Mesendoderm (in vitro differentiated cells): ENCODE data around the gene YBX2.
"Not testable (repeated sequence)": the region's sequence is repeated elsewhere in the genome, so short reads cannot be mapped to it uniquely, and the experiment has no call there.

Experiments
- DNase-seq: peaks from one replicate; pipeline ENCODE4 v3.0.0; 2013
- H2AK5ac ChIP-seq: 2 replicates; pipeline ENCODE4 v1.6.1; 2013; ENCODE audit warnings: low read length, inconsistent platforms
- H2BK120ac ChIP-seq: 2 replicates; pipeline ENCODE4 v1.6.1; 2013; ENCODE audit warnings: low read depth, mild to moderate bottlenecking, low read length, moderate library complexity, mixed read lengths
- H2BK15ac ChIP-seq: replicated peaks from 2 replicates; pipeline ENCODE4 v1.6.1; 2013; ENCODE audit warnings: low read depth, mild to moderate bottlenecking, moderate library complexity
- H2BK5ac ChIP-seq: 2 replicates; pipeline ENCODE4 v1.6.1; 2013; ENCODE audit warnings: low read length, inconsistent platforms
- H3K18ac ChIP-seq: 2 replicates; pipeline ENCODE4 v1.6.1; 2013; ENCODE audit warnings: mild to moderate bottlenecking, low read length, mixed read lengths
- H3K23ac ChIP-seq: one replicate; pipeline ENCODE4 v1.6.1; 2013; ENCODE audit warnings: low read length
- H3K27ac ChIP-seq: 2 replicates; pipeline ENCODE4 v1.5.1; 2013; ENCODE audit warnings: low read depth, mild to moderate bottlenecking, inconsistent platforms, low read length, moderate library complexity
- H3K27me3 ChIP-seq: 2 replicates; pipeline ENCODE4 v1.6.1; 2013; ENCODE audit warnings: low read length, control low read depth, mild to moderate bottlenecking, inconsistent platforms; ENCODE audit not compliant: insufficient read depth, poor library complexity
- H3K36me3 ChIP-seq: 2 replicates; pipeline ENCODE4 v1.6.1; 2013; ENCODE audit warnings: low read length, inconsistent platforms; ENCODE audit not compliant: control insufficient read depth, insufficient read depth
- H3K4ac ChIP-seq: one replicate; pipeline ENCODE4 v1.6.1; 2013; ENCODE audit warnings: low read depth, mild to moderate bottlenecking, low read length, moderate library complexity
- H3K4me1 ChIP-seq: 2 replicates; pipeline ENCODE4 v1.6.1; 2013; ENCODE audit warnings: low read depth, low read length, inconsistent platforms; ENCODE audit not compliant: control insufficient read depth
- H3K4me2 ChIP-seq: 2 replicates; pipeline ENCODE4 v1.6.1; 2013; ENCODE audit warnings: low read length
- H3K4me3 ChIP-seq: 2 replicates; pipeline ENCODE4 v1.5.1; 2013; ENCODE audit warnings: mild to moderate bottlenecking, low read length
- H3K56ac ChIP-seq: one replicate; pipeline ENCODE4 v1.6.1; 2013; ENCODE audit warnings: low read length
- H3K79me1 ChIP-seq: 2 replicates; pipeline ENCODE4 v1.6.1; 2013; ENCODE audit warnings: low read length, inconsistent platforms
- H3K79me2 ChIP-seq: 2 replicates; pipeline ENCODE4 v1.6.1; 2013; ENCODE audit warnings: mild to moderate bottlenecking, low read length; ENCODE audit not compliant: control insufficient read depth, insufficient read depth
- H3K9ac ChIP-seq: 2 replicates; pipeline ENCODE4 v1.6.1; 2013; ENCODE audit warnings: low read length, inconsistent platforms
- H4K5ac ChIP-seq: one replicate; pipeline ENCODE4 v1.6.1; 2013; ENCODE audit warnings: low read length
- H4K8ac ChIP-seq: one replicate; pipeline ENCODE4 v1.6.1; 2013; ENCODE audit warnings: low read depth, mild to moderate bottlenecking, control low read depth, low read length, moderate library complexity
- WGBS: extraction: QIAGEN DNeasy Blood & Tissue Kit; methylation state at CpG from one replicate; pipeline ENCODE4 v1.1.7; 2013; ENCODE audit warnings: low lambda C conversion rate, missing lambda C conversion rate; ENCODE audit not compliant: insufficient coverage; ENCODE audit errors: extremely low coverage; 5-methylcytosine and 5-hydroxymethylcytosine counted together

Gene YBX2

GRCh38 chr17:7243838-7244237, 50.6 kb downstream of the YBX2 start:
- no CpG with 5 or more reads among the region's 10 CpGs for WGBS
- H3K27ac ChIP-seq, H3K36me3 ChIP-seq: not testable (repeated sequence)

GRCh38 chr17:7243453-7243729, 51.0 kb downstream of the YBX2 start:
- Histone ChIP-seq H3K4me3 (no peak overlapping the region), H3K23ac (no peak overlapping the region), H4K8ac (no peak overlapping the region), H2BK5ac (no peak overlapping the region), H3K56ac (peak overlapping the region; percentile 88), H3K79me1 (peaks cover 12% of the 10 kb centered on the region), H3K4ac (no peak overlapping the region), H2AK5ac (no peak overlapping the region), H3K18ac (no peak overlapping the region), H3K27ac (no peak overlapping the region), H4K5ac (no peak overlapping the region), H2BK15ac (no peak overlapping the region), H3K4me1 (peaks cover 7% of the 10 kb centered on the region), H3K27me3 (no peaks in the 10 kb centered on the region), H3K36me3 (peaks cover 6% of the 10 kb centered on the region), H3K4me2 (peak overlapping the region; percentile 88), H2BK120ac (no peak overlapping the region), H3K79me2 (peaks cover 35% of the 10 kb centered on the region), H3K9ac (peak overlapping the region; percentile 85)
- no peak for DNase-seq
- no CpG with 5 or more reads among the region's 2 CpGs for WGBS

More at GRCh38 chr17:7243838-7244237, 50.6 kb downstream of the YBX2 start:
- H3K18ac ChIP-seq, H3K4me2 ChIP-seq, H2BK120ac ChIP-seq, H3K4ac ChIP-seq, H4K8ac ChIP-seq, H3K23ac ChIP-seq, H3K9ac ChIP-seq, H2AK5ac ChIP-seq, H3K27me3 ChIP-seq, H3K56ac ChIP-seq, DNase-seq, H3K4me3 ChIP-seq, H2BK5ac ChIP-seq, H3K4me1 ChIP-seq, H2BK15ac ChIP-seq, H4K5ac ChIP-seq: not testable (repeated sequence)
- H3K79me2 ChIP-seq, result peaks cover 36% of the 10 kb centered on the region
- peaks cover 13% of the 10 kb centered on the region for H3K79me1 ChIP-seq

- peak overlapping the region; percentile 90 for H3K4me2 ChIP-seq
- peak overlapping the region; percentile 87 for H3K27ac ChIP-seq
- WGBS, result no CpG with 5 or more reads among the region's 49 CpGs
- no peaks in the 10 kb centered on the region for H3K27me3 ChIP-seq
- no peak overlapping the region for H4K8ac ChIP-seq
- peak overlapping the region; percentile 94 for H3K9ac ChIP-seq
- H3K79me1 ChIP-seq, result peaks cover 12% of the 10 kb centered on the region
- H2BK5ac ChIP-seq, result peak overlapping the region; percentile 72
- no peak overlapping the region for H3K23ac ChIP-seq
- peak overlapping the region; percentile 69 for H3K4me3 ChIP-seq
- H3K4me1 ChIP-seq, result peaks cover 7% of the 10 kb centered on the region
- peaks cover 6% of the 10 kb centered on the region for H3K36me3 ChIP-seq
- no peak overlapping the region for H2BK15ac ChIP-seq
- peaks cover 32% of the 10 kb centered on the region for H3K79me2 ChIP-seq
- no peak overlapping the region for H4K5ac ChIP-seq
- H3K56ac ChIP-seq, result peak overlapping the region; percentile 97
- no peak overlapping the region for H2AK5ac ChIP-seq
- peak; percentile 98 for DNase-seq
- no peak overlapping the region for H2BK120ac ChIP-seq
- peak overlapping the region; percentile 10 for H3K18ac ChIP-seq
- H3K4ac ChIP-seq, result no peak overlapping the region
Observed at GRCh38 chr17:7242717-7243452, 51.6 kb downstream of the YBX2 start.

- peak within 1 kb of the TSS; percentile 15 for H3K23ac ChIP-seq
- H3K4me3 ChIP-seq, result peak within 1 kb of the TSS; percentile 69
- H3K56ac ChIP-seq, result peak within 1 kb of the TSS; percentile 100
- H3K9ac ChIP-seq, result peak within 1 kb of the TSS; percentile 100
- H3K27me3 ChIP-seq, result no peaks in the 10 kb centered on the region
- peak within 1 kb of the TSS; percentile 100 for H2AK5ac ChIP-seq
- peaks cover 7% of the 10 kb centered on the region for H3K36me3 ChIP-seq
- H2BK120ac ChIP-seq, result no peak within 1 kb of the TSS
- H3K79me1 ChIP-seq, result peaks cover 11% of the 10 kb centered on the region
- H2BK5ac ChIP-seq, result peak within 1 kb of the TSS; percentile 91
- no CpG with 5 or more reads among the region's 62 CpGs for WGBS
- peak within 1 kb of the TSS; percentile 72 for H3K18ac ChIP-seq
- peak within 1 kb of the TSS; percentile 28 for H4K8ac ChIP-seq
- no peak within 1 kb of the TSS for H2BK15ac ChIP-seq
- H3K4me1 ChIP-seq, result peaks cover 9% of the 10 kb centered on the region
- H3K79me2 ChIP-seq, result peaks cover 34% of the 10 kb centered on the region
- peak within 1 kb of the TSS; percentile 99 for H3K4me2 ChIP-seq
- H3K4ac ChIP-seq, result peak within 1 kb of the TSS; percentile 64
- DNase-seq, result peak; percentile 93
- no peak within 1 kb of the TSS for H4K5ac ChIP-seq
- H3K27ac ChIP-seq, result peak within 1 kb of the TSS; percentile 92
Observed at GRCh38 chr17:7241783-7242716, 52.4 kb downstream of the YBX2 start, which contains the start of gene GABARAP. Gene GABARAP (minus strand): TSS chr17:7242449. CDS start chr17:7242330, 119 bp downstream.

- Histone ChIP-seq H3K36me3 (peaks cover 11% of the 10 kb centered on the region), H4K5ac (no peak overlapping the region), H3K18ac (no peak overlapping the region), H3K9ac (peak overlapping the region; percentile 100), H3K79me1 (peaks cover 14% of the 10 kb centered on the region), H3K4me2 (peak overlapping the region; percentile 99), H3K27me3 (no peaks in the 10 kb centered on the region), H3K4me3 (peak overlapping the region; percentile 57), H4K8ac (no peak overlapping the region), H2BK120ac (no peak overlapping the region), H3K79me2 (peaks cover 41% of the 10 kb centered on the region), H3K4ac (peak overlapping the region; percentile 39), H3K23ac (peak overlapping the region; percentile 15), H2BK15ac (no peak overlapping the region), H2AK5ac (no peak overlapping the region), H2BK5ac (no peak overlapping the region), H3K4me1 (peaks cover 9% of the 10 kb centered on the region), H3K56ac (peak overlapping the region; percentile 100), H3K27ac (no peak overlapping the region)
- no CpG with 5 or more reads among the region's 9 CpGs for WGBS
- DNase-seq, result no peak
Observed at GRCh38 chr17:7241090-7241733, 53.2 kb downstream of the YBX2 start.
